Peyer's patch (tissue), 4 donors: ENCODE results near the gene METTL16. TPM values are rescaled to one million over a fixed set of nuclear protein-coding genes. Genes with fewer than 3 reads are reported as not detected.
"Not testable (repeated sequence)": the region's sequence is repeated elsewhere in the genome, so short reads cannot be mapped to it uniquely, and the experiment has no call there.

Source experiments
- DNase-seq, 3 donors: peaks; one replicate each; pipeline ENCODE4 v3.0.0-alpha.2; 2017 to 2019
- H3K27ac ChIP-seq, 4 donors: fragments of 200-600 bp; sonication (generic); one replicate each; pipeline ENCODE4 v1.5.1; 2016 to 2019
- H3K27me3 ChIP-seq, 2 donors: fragments of 200-600 bp; sonication (generic); one replicate each; pipeline ENCODE4 v1.5.1; 2019
- H3K36me3 ChIP-seq, 3 donors: fragments of 200-600 bp; sonication (generic); one replicate each; pipeline ENCODE4 v1.5.1; 2016 to 2019
- H3K4me1 ChIP-seq, 4 donors: fragments of 200-600 bp; sonication (generic); one replicate each; pipeline ENCODE4 v1.5.1; 2016 to 2019
- H3K4me3 ChIP-seq, 4 donors: fragments of 200-600 bp; sonication (generic); 1 replicate in 3 of 4; 2 replicates in 1 of 4; pipeline ENCODE4 v1.5.1; 2016 to 2019; ENCODE audit warnings: mild to moderate bottlenecking in 1 of 4
- H3K9me3 ChIP-seq, 4 donors: fragments of 200-600 bp; sonication (generic); one replicate each; pipeline ENCODE4 v1.5.1; 2016 to 2019; ENCODE audit warnings: mild to moderate bottlenecking in 1 of 4
- POLR2A ChIP-seq, 2 donors: fragments of 450-650 bp; IDR thresholded peaks; one replicate each; pipeline ENCODE4 v1.5.1; 2017; ENCODE audit warnings: antibody characterized with exemption in 2 of 2, mild to moderate bottlenecking in 2 of 2, moderate library complexity in 2 of 2
- total RNA-seq, 4 donors: library from RNA; depleted of rRNA; stranded (reverse); fragments of >200 nt; gene quantifications; one replicate each; pipeline ENCODE4 v1.1.0, GENCODE V29; 2016
- TF ChIP-seq, protein P1 (sequence below), 6 experiments: fragments of 450-650 bp in 4 of 6; fragments of 200-600 bp in 2 of 6; sonication (generic) in 1 of 6; IDR thresholded peaks; one replicate each; pipeline ENCODE4 v1.5.1; 2017 to 2019; ENCODE audit warnings: antibody characterized with exemption in 6 of 6, mild to moderate bottlenecking in 3 of 6, moderate library complexity in 1 of 6

METTL16 gene
- total RNA-seq, 4 donors from 2014 or later: 24.0 to 29.7 (median 27.9) TPM

DNA sequence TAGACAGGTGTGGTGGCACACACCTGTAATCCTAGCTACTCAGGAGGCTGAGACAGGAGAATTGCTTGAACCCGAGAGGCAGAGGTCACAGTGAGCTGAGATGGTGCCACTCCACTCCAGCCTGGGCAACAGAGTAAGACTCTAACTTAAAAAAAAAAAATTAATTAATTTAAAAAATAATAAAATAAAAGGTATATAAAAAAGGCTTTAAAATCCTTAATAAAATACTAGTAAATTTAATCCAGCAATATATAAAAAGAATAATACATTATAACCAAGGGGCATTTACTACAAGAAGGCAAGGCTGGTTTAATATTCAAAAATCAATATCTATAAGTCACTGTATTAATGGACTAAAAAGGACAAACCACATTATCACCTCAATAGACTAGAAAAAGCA is 66.0 kb downstream of the METTL16 start:
- Histone ChIP-seq H3K36me3 (peaks cover 0 to 4% (median 0%) of the 10 kb centered on the region in 3 donors), H3K27me3 (no peaks in the 10 kb centered on the region), H3K4me3 (no peak overlapping the region), H3K4me1 (no peaks in the 10 kb centered on the region), H3K27ac (no peak overlapping the region), H3K9me3 (no peaks in the 10 kb centered on the region)
- DNase-seq: no peak
- no peak for TF ChIP-seq POLR2A (IDR thresholded peaks at IDR 0.05)
- TF ChIP-seq, protein P1, sequence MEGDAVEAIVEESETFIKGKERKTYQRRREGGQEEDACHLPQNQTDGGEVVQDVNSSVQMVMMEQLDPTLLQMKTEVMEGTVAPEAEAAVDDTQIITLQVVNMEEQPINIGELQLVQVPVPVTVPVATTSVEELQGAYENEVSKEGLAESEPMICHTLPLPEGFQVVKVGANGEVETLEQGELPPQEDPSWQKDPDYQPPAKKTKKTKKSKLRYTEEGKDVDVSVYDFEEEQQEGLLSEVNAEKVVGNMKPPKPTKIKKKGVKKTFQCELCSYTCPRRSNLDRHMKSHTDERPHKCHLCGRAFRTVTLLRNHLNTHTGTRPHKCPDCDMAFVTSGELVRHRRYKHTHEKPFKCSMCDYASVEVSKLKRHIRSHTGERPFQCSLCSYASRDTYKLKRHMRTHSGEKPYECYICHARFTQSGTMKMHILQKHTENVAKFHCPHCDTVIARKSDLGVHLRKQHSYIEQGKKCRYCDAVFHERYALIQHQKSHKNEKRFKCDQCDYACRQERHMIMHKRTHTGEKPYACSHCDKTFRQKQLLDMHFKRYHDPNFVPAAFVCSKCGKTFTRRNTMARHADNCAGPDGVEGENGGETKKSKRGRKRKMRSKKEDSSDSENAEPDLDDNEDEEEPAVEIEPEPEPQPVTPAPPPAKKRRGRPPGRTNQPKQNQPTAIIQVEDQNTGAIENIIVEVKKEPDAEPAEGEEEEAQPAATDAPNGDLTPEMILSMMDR (IDR thresholded peaks at IDR 0.05): no peak

DNA sequence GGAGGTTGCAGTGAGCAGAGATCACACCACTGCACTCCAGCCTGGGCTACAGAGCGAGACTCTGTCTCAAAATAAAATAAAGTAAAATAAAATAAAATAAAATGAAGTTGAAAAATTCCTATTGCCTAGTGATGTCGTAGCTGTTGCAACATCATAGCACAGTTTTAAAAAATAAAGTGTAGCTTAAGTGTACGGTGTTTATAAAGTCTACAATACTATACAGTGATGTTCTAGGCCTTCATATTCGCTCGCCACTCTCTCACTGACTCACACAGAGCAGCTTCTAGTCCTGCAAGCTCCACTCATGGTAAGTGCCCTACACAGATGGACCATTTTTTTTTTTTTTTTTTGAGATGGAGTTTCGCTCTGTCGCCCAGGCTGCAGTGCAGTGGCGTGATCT is 67.3 kb downstream of the METTL16 start:
- H3K4me3 ChIP-seq: no peak overlapping the region
- H3K27me3 ChIP-seq: no peaks in the 10 kb centered on the region
- TF ChIP-seq POLR2A (IDR thresholded peaks at IDR 0.05): no peak
- TF ChIP-seq, protein P1 (IDR thresholded peaks at IDR 0.05): no peak
- no peaks in the 10 kb centered on the region for H3K9me3 ChIP-seq
- no peaks in the 10 kb centered on the region for H3K4me1 ChIP-seq
- no peak for DNase-seq
- no peak overlapping the region for H3K27ac ChIP-seq
- H3K36me3 ChIP-seq: peaks cover 0 to 11% (median 0%) of the 10 kb centered on the region in 3 donors

DNA sequence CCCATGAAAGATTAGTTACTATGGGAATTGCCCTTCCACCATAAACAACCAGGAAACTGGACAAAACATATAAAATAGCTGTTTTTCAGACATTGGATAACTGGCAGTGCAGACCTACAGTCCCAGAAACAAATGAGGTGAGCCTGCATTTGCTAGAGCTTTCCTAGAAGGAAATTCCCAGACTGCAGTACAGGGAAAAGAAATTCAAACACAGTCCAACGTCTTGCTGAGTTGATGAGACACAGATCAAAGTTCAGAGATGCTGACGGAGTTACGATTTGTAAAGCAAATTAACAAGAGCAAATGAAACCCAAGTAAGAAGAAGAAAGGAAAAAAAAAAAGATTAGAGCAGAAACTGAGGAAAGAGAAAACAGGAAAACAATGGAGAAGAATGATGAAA is 69.5 kb downstream of the METTL16 start:
- H3K9me3 ChIP-seq: no peaks in the 10 kb centered on the region
- H3K27ac ChIP-seq: peak overlapping the region in 2 of 4 donors; percentile 10 to 63
- no peaks in the 10 kb centered on the region for H3K27me3 ChIP-seq
- no peaks in the 10 kb centered on the region for H3K4me1 ChIP-seq
- H3K4me3 ChIP-seq: peak overlapping the region in 1 of 4 donors; percentile 7
- H3K36me3 ChIP-seq: peaks cover 0 to 33% (median 0%) of the 10 kb centered on the region in 3 donors
- TF ChIP-seq, protein P1 (IDR thresholded peaks at IDR 0.05): no peak
- TF ChIP-seq POLR2A (IDR thresholded peaks at IDR 0.05): no peak
- peak in 1 of 3 donors; percentile 66 for DNase-seq

DNA sequence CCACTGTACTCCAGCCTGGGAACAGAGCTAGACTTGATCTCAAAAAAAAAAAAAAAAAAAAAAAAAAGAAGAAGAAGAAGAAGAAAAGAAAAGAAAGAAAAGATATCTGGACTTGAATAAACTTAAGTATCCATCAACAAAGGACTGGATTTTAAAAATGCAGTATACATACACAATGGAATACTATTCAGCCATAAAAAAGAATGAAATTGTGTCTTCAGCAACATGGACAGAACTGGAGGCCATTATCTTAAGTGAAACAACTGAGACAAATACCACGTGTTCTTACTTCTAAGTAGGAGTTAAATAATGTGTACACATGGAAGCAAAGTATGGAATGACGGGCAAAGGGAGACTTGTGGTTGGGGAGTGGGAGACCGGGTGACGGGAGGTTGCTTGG is 70.8 kb downstream of the METTL16 start:
- peaks cover 0 to 45% (median 0%) of the 10 kb centered on the region in 3 donors for H3K36me3 ChIP-seq
- H3K27me3 ChIP-seq: no peaks in the 10 kb centered on the region
- TF ChIP-seq, protein P1 (IDR thresholded peaks at IDR 0.05): no peak
- TF ChIP-seq POLR2A (IDR thresholded peaks at IDR 0.05): no peak
- H3K4me1 ChIP-seq: no peaks in the 10 kb centered on the region
- DNase-seq: no peak
- no peak overlapping the region for H3K27ac ChIP-seq
- no peak overlapping the region for H3K4me3 ChIP-seq
- no peaks in the 10 kb centered on the region for H3K9me3 ChIP-seq

DNA sequence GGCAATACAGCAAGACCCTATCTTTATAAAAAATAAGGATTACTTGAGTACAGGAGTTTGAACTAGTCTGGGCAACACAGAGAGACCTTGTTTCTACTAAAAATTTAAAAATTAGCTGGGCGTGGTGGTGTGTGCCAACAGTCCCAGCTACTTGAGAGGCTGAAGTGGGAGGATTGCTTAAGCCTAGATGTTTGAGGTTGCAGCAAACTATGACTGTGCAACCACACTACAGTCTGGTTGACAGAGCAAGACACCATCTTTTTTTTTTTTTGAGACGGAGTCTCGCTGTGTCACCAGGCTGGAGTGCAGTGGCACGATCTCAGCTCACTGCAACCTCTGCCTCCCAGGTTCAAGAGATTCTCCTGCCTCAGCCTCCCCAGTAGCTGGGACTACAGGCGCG is 71.7 kb downstream of the METTL16 start:
- not testable (repeated sequence) for H3K4me1 ChIP-seq, H3K9me3 ChIP-seq, H3K27ac ChIP-seq, H3K4me3 ChIP-seq, H3K27me3 ChIP-seq, DNase-seq
- H3K36me3 ChIP-seq: peaks cover 0 to 55% (median 0%) of the 10 kb centered on the region in 3 donors

DNA sequence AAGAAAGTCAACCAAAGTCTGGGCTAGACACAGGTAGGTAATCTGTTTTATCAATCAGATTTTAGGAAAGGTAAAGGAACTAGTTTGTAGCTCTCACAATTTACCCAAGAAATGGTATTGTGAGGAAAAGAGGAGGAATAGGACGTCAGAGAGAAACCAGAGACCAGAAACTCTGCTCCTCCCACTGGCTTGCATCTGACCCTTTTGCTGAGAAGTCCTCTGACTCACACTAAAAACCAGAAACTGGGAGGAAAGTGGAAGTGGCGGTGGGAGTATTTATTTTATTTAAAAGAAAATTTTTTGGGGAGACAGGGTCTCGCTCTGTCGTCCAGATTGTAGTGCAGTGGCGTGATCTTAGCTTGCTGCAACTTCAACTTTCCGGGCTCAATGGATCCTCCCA is 72.9 kb downstream of the METTL16 start:
- Histone ChIP-seq H3K4me1 (no peaks in the 10 kb centered on the region), H3K9me3 (no peaks in the 10 kb centered on the region), H3K27ac (no peak overlapping the region), H3K27me3 (no peaks in the 10 kb centered on the region), H3K4me3 (no peak overlapping the region), H3K36me3 (peaks cover 0 to 61% (median 0%) of the 10 kb centered on the region in 3 donors)
- DNase-seq: no peak
- TF ChIP-seq, protein P1 (IDR thresholded peaks at IDR 0.05): no peak
- no peak for TF ChIP-seq POLR2A (IDR thresholded peaks at IDR 0.05)
